DOHH2 (cell line): ENCODE measurements around the gene KCNH1.

Experiments used
- EZH2phosphoT487 ChIP-seq: fragments of 200-600 bp; sonication (generic); IDR thresholded peaks from 2 replicates; pipeline ENCODE4 v1.6.1; 2017; ENCODE audit warnings: borderline replicate concordance, mild to moderate bottlenecking, antibody characterized with exemption, low read length, moderate library complexity, mixed read lengths
- TF ChIP-seq, protein P1 (sequence below): fragments of 200-600 bp; sonication (generic); IDR thresholded peaks from one replicate; pipeline ENCODE4 v1.5.1; 2014; ENCODE audit warnings: antibody characterized with exemption, mild to moderate bottlenecking, low read depth, low read length; ENCODE audit not compliant: poor library complexity, severe bottlenecking

- no peak for TF ChIP-seq EZH2phosphoT487
- TF ChIP-seq, protein P1, sequence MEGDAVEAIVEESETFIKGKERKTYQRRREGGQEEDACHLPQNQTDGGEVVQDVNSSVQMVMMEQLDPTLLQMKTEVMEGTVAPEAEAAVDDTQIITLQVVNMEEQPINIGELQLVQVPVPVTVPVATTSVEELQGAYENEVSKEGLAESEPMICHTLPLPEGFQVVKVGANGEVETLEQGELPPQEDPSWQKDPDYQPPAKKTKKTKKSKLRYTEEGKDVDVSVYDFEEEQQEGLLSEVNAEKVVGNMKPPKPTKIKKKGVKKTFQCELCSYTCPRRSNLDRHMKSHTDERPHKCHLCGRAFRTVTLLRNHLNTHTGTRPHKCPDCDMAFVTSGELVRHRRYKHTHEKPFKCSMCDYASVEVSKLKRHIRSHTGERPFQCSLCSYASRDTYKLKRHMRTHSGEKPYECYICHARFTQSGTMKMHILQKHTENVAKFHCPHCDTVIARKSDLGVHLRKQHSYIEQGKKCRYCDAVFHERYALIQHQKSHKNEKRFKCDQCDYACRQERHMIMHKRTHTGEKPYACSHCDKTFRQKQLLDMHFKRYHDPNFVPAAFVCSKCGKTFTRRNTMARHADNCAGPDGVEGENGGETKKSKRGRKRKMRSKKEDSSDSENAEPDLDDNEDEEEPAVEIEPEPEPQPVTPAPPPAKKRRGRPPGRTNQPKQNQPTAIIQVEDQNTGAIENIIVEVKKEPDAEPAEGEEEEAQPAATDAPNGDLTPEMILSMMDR = no peak
These were observed 339.5 kb downstream of the KCNH1 start for GRCh38 chr1:210794445-210794844.
